WTC11 (cell line): ENCODE measurements around the gene NOP14. TPM values are rescaled to one million over a fixed set of nuclear protein-coding genes. Genes with fewer than 3 reads are reported as not detected.

Experiments
- ARID4B ChIP-seq: sonication (generic); formaldehyde crosslinking; IDR thresholded peaks from 2 replicates; pipeline ENCODE4 v1.8.0; 2023; ENCODE audit warnings: missing genetic modification reagents, mild to moderate bottlenecking, borderline replicate concordance
- ATF1 ChIP-seq: sonication (generic); formaldehyde crosslinking; IDR thresholded peaks from 2 replicates; pipeline ENCODE4 v1.8.1; 2023; ENCODE audit warnings: mild to moderate bottlenecking, moderate library complexity, missing genetic modification reagents
- ATF2 ChIP-seq: sonication (generic); formaldehyde crosslinking; IDR thresholded peaks from 2 replicates; pipeline ENCODE4 v1.8.1; 2022; ENCODE audit warnings: low read depth, missing genetic modification reagents, borderline replicate concordance
- CBFB ChIP-seq: sonication (generic); formaldehyde crosslinking; IDR thresholded peaks from 2 replicates; pipeline ENCODE4 v1.8.1; 2022; ENCODE audit warnings: mild to moderate bottlenecking, low read depth, missing genetic modification reagents
- CREM ChIP-seq: sonication (generic); formaldehyde crosslinking; IDR thresholded peaks from 2 replicates; pipeline ENCODE4 v1.8.1; 2022; ENCODE audit warnings: mild to moderate bottlenecking, missing genetic modification reagents, moderate library complexity
- ELF4 ChIP-seq: sonication (generic); formaldehyde crosslinking; IDR thresholded peaks from 2 replicates; pipeline ENCODE4 v1.8.1; 2022; ENCODE audit warnings: low read depth, mild to moderate bottlenecking, moderate library complexity, missing genetic modification reagents
- FOXP1 ChIP-seq: sonication (generic); formaldehyde crosslinking; IDR thresholded peaks from 2 replicates; pipeline ENCODE4 v1.8.0; 2022; ENCODE audit warnings: missing genetic modification reagents, mild to moderate bottlenecking, moderate library complexity, borderline replicate concordance
- GTF2I ChIP-seq: fragments of 250-450 bp; sonication (Bioruptor Pico); conservative IDR thresholded peaks from 2 replicates; pipeline ENCODE4 v1.4.0; 2021; ENCODE audit warnings: mild to moderate bottlenecking
- MLX ChIP-seq: sonication (generic); formaldehyde crosslinking; IDR thresholded peaks from 2 replicates; pipeline ENCODE4 v1.8.1; 2023; ENCODE audit warnings: mild to moderate bottlenecking, missing genetic modification reagents, moderate library complexity
- MXD4 ChIP-seq: fragments of 250-450 bp; sonication (Bioruptor Pico); IDR thresholded peaks from 2 replicates; pipeline ENCODE4 v1.8.0; 2021; ENCODE audit warnings: mild to moderate bottlenecking, moderate library complexity, borderline replicate concordance
- NFYB ChIP-seq: sonication (generic); formaldehyde crosslinking; conservative IDR thresholded peaks from 2 replicates; pipeline ENCODE4 v1.8.0; 2022; ENCODE audit warnings: low read depth, missing genetic modification reagents
- NR2C2 ChIP-seq: sonication (generic); formaldehyde crosslinking; IDR thresholded peaks from 2 replicates; pipeline ENCODE4 v1.8.0; 2022; ENCODE audit warnings: mild to moderate bottlenecking, missing genetic modification reagents
- NR3C1 ChIP-seq: sonication (generic); formaldehyde crosslinking; conservative IDR thresholded peaks from 2 replicates; pipeline ENCODE4 v1.8.1; 2023; ENCODE audit warnings: low read depth, mild to moderate bottlenecking, missing genetic modification reagents
- SMAD4 ChIP-seq: sonication (generic); formaldehyde crosslinking; IDR thresholded peaks from 2 replicates; pipeline ENCODE4 v1.8.0; 2022; ENCODE audit warnings: mild to moderate bottlenecking, missing genetic modification reagents
- SOX15 ChIP-seq: fragments of 250-450 bp; sonication (Bioruptor Pico); IDR thresholded peaks from 2 replicates; pipeline ENCODE4 v1.9.0; 2021; ENCODE audit warnings: mild to moderate bottlenecking
- TCF7 ChIP-seq: sonication (generic); formaldehyde crosslinking; IDR thresholded peaks from 2 replicates; pipeline ENCODE4 v1.8.0; 2022; ENCODE audit warnings: mild to moderate bottlenecking, low read depth, missing genetic modification reagents, moderate library complexity
- TP53 ChIP-seq: sonication (generic); formaldehyde crosslinking; IDR thresholded peaks from 2 replicates; pipeline ENCODE4 v1.8.1; 2023; ENCODE audit warnings: mild to moderate bottlenecking, missing genetic modification reagents
- ZBTB21 ChIP-seq: sonication (generic); formaldehyde crosslinking; IDR thresholded peaks from 2 replicates; pipeline ENCODE4 v1.8.1; 2023; ENCODE audit warnings: mild to moderate bottlenecking, missing genetic modification reagents, borderline replicate concordance
- ZNF121 ChIP-seq: sonication (generic); formaldehyde crosslinking; IDR thresholded peaks from 2 replicates; pipeline ENCODE4 v1.8.0; 2023; ENCODE audit warnings: missing genetic modification reagents
- total RNA-seq: library from RNA; stranded (reverse); gene quantifications from 3 replicates; pipeline ENCODE4 v1.2.3, GENCODE V29; 2021
- TF ChIP-seq, protein P1 (sequence below): fragments of 250-450 bp; sonication (Bioruptor Pico); IDR thresholded peaks from 2 replicates; pipeline ENCODE4 v1.9.0; 2021; ENCODE audit warnings: mild to moderate bottlenecking, borderline replicate concordance
- TF ChIP-seq, protein P2 (sequence below): sonication (generic); formaldehyde crosslinking; IDR thresholded peaks from 2 replicates; pipeline ENCODE4 v1.8.1; 2023; ENCODE audit warnings: mild to moderate bottlenecking, missing genetic modification reagents, borderline replicate concordance
- TF ChIP-seq, protein P3 (sequence below): sonication (generic); formaldehyde crosslinking; IDR thresholded peaks from 2 replicates; pipeline ENCODE4 v1.8.0; 2022; ENCODE audit warnings: mild to moderate bottlenecking, missing genetic modification reagents

NOP14 gene
- total RNA-seq, 1 experiment from 2014 or later, result 39.1 TPM

GRCh38 chr4:2963175-2963965, at the start of gene NOP14, which contains the start of gene GRK4 (continued):
- TF ChIP-seq ARID4B (CRISPR knock-in tag), result peak; percentile 96
- TF ChIP-seq CREM (CRISPR knock-in tag), result peak; percentile 91
- peak; percentile 99 for TF ChIP-seq FOXP1 (CRISPR knock-in tag)
- TF ChIP-seq TCF7, result peak; percentile 81
- no peak for TF ChIP-seq ZBTB21
- TF ChIP-seq, protein P1, sequence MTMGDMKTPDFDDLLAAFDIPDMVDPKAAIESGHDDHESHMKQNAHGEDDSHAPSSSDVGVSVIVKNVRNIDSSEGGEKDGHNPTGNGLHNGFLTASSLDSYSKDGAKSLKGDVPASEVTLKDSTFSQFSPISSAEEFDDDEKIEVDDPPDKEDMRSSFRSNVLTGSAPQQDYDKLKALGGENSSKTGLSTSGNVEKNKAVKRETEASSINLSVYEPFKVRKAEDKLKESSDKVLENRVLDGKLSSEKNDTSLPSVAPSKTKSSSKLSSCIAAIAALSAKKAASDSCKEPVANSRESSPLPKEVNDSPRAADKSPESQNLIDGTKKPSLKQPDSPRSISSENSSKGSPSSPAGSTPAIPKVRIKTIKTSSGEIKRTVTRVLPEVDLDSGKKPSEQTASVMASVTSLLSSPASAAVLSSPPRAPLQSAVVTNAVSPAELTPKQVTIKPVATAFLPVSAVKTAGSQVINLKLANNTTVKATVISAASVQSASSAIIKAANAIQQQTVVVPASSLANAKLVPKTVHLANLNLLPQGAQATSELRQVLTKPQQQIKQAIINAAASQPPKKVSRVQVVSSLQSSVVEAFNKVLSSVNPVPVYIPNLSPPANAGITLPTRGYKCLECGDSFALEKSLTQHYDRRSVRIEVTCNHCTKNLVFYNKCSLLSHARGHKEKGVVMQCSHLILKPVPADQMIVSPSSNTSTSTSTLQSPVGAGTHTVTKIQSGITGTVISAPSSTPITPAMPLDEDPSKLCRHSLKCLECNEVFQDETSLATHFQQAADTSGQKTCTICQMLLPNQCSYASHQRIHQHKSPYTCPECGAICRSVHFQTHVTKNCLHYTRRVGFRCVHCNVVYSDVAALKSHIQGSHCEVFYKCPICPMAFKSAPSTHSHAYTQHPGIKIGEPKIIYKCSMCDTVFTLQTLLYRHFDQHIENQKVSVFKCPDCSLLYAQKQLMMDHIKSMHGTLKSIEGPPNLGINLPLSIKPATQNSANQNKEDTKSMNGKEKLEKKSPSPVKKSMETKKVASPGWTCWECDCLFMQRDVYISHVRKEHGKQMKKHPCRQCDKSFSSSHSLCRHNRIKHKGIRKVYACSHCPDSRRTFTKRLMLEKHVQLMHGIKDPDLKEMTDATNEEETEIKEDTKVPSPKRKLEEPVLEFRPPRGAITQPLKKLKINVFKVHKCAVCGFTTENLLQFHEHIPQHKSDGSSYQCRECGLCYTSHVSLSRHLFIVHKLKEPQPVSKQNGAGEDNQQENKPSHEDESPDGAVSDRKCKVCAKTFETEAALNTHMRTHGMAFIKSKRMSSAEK (CRISPR knock-in tag), result no peak
- TF ChIP-seq, protein P2, sequence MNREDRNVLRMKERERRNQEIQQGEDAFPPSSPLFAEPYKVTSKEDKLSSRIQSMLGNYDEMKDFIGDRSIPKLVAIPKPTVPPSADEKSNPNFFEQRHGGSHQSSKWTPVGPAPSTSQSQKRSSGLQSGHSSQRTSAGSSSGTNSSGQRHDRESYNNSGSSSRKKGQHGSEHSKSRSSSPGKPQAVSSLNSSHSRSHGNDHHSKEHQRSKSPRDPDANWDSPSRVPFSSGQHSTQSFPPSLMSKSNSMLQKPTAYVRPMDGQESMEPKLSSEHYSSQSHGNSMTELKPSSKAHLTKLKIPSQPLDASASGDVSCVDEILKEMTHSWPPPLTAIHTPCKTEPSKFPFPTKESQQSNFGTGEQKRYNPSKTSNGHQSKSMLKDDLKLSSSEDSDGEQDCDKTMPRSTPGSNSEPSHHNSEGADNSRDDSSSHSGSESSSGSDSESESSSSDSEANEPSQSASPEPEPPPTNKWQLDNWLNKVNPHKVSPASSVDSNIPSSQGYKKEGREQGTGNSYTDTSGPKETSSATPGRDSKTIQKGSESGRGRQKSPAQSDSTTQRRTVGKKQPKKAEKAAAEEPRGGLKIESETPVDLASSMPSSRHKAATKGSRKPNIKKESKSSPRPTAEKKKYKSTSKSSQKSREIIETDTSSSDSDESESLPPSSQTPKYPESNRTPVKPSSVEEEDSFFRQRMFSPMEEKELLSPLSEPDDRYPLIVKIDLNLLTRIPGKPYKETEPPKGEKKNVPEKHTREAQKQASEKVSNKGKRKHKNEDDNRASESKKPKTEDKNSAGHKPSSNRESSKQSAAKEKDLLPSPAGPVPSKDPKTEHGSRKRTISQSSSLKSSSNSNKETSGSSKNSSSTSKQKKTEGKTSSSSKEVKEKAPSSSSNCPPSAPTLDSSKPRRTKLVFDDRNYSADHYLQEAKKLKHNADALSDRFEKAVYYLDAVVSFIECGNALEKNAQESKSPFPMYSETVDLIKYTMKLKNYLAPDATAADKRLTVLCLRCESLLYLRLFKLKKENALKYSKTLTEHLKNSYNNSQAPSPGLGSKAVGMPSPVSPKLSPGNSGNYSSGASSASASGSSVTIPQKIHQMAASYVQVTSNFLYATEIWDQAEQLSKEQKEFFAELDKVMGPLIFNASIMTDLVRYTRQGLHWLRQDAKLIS (CRISPR knock-in tag), result peak; percentile 96
- peak; percentile 94; the same call in 1 of the 2 replicates for TF ChIP-seq ELF4 (CRISPR knock-in tag)
- no peak for TF ChIP-seq MXD4 (CRISPR knock-in tag)
- TF ChIP-seq NR3C1 (CRISPR knock-in tag), result 0 out of 2 replicates have a peak, but pooled peaks have one; percentile 23
- TF ChIP-seq, protein P3, sequence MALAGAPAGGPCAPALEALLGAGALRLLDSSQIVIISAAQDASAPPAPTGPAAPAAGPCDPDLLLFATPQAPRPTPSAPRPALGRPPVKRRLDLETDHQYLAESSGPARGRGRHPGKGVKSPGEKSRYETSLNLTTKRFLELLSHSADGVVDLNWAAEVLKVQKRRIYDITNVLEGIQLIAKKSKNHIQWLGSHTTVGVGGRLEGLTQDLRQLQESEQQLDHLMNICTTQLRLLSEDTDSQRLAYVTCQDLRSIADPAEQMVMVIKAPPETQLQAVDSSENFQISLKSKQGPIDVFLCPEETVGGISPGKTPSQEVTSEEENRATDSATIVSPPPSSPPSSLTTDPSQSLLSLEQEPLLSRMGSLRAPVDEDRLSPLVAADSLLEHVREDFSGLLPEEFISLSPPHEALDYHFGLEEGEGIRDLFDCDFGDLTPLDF (CRISPR knock-in tag), result peak; percentile 91
- TF ChIP-seq ATF2, result 0 out of 2 replicates have a peak, but pooled peaks have one; percentile 65
- TF ChIP-seq SOX15 (CRISPR knock-in tag), result no peak
- TF ChIP-seq ZNF121 (CRISPR knock-in tag), result no peak
- peak; percentile 92 for TF ChIP-seq TP53 (CRISPR knock-in tag)
- peak; percentile 51; the same call in 1 of the 2 replicates for TF ChIP-seq NFYB
- TF ChIP-seq GTF2I (CRISPR knock-in tag), result no peak
- peak; percentile 87 for TF ChIP-seq ATF1
- peak; percentile 77 for TF ChIP-seq NR2C2 (CRISPR knock-in tag)
- TF ChIP-seq SMAD4 (CRISPR knock-in tag), result peak; percentile 72; the same call in 1 of the 2 replicates
- TF ChIP-seq CBFB, result peak; percentile 67; the same call in 1 of the 2 replicates
- TF ChIP-seq MLX (CRISPR knock-in tag), result no peak
